ENCODE results near the gene GPX6.

Gene GPX6

DNA sequence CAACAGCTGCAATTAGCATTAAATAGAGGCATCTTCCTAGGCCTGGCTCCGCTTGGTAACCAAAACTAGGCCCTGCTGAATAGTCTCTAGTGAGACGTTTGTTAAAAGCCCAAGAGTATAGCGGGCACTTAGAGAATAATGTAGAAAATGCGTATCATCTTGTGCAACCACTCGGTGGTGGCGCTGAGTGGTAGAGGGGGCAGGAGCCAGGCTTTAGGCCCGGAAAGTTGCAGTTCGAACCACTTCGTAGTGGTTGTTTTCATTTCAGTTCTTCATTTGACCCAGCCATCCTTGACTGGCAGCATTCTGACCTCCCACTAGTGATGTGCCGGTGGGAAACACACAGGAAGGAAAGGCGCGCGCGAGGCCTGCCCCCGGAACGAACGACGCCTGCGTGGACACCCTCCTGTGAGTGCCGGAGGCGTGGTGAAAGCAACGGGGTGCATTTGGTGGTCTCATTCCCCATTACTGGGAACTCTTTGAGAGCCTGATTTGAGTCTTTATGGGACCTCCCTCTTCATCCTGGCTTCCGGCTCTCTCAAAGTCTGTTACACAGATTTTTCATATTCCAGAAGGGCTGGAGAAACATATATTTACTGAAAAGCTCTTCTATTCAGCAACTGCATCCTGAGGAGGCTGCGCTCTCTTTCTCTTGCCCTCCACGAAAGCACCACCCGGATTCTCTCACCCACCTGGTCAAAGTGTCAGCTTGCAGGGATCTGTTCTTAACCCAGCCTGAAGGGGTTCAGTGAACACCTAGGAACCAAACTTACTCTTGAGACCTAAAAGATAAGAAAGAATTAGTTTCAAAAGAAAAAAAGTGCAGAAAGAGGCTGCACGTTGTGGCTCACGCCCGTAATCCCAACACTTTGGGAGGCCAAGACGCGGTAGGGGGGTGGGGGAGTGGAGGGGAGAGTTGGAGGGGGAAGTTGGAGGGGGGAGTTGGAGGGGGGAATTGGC, 28.3 kb upstream of the GPX6 start:
- no peak for DNase-seq (ENCODE audit: low spot score)
- Histone ChIP-seq H3K36me3 (ENCODE audit: low read depth) (no peaks in the 10 kb centered on the region), H3K9me3 (ENCODE audit: severe bottlenecking) (no peaks in the 10 kb centered on the region), H3K27ac (ENCODE audit: poor library complexity, severe bottlenecking) (no peak overlapping the region), H3K4me1 (ENCODE audit: insufficient read depth, poor library complexity, severe bottlenecking) (no peaks in the 10 kb centered on the region), H3K4me3 (ENCODE audit: severe bottlenecking) (no peak overlapping the region), H3K27me3 (ENCODE audit: insufficient read depth, poor library complexity, severe bottlenecking) (peaks cover 19% of the 10 kb centered on the region)
- TF ChIP-seq, protein P1, sequence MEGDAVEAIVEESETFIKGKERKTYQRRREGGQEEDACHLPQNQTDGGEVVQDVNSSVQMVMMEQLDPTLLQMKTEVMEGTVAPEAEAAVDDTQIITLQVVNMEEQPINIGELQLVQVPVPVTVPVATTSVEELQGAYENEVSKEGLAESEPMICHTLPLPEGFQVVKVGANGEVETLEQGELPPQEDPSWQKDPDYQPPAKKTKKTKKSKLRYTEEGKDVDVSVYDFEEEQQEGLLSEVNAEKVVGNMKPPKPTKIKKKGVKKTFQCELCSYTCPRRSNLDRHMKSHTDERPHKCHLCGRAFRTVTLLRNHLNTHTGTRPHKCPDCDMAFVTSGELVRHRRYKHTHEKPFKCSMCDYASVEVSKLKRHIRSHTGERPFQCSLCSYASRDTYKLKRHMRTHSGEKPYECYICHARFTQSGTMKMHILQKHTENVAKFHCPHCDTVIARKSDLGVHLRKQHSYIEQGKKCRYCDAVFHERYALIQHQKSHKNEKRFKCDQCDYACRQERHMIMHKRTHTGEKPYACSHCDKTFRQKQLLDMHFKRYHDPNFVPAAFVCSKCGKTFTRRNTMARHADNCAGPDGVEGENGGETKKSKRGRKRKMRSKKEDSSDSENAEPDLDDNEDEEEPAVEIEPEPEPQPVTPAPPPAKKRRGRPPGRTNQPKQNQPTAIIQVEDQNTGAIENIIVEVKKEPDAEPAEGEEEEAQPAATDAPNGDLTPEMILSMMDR (IDR thresholded peaks at IDR 0.05; ENCODE audit: poor library complexity, severe bottlenecking): no peak
- ATAC-seq (ENCODE audit: low read depth): no peak

DNA sequence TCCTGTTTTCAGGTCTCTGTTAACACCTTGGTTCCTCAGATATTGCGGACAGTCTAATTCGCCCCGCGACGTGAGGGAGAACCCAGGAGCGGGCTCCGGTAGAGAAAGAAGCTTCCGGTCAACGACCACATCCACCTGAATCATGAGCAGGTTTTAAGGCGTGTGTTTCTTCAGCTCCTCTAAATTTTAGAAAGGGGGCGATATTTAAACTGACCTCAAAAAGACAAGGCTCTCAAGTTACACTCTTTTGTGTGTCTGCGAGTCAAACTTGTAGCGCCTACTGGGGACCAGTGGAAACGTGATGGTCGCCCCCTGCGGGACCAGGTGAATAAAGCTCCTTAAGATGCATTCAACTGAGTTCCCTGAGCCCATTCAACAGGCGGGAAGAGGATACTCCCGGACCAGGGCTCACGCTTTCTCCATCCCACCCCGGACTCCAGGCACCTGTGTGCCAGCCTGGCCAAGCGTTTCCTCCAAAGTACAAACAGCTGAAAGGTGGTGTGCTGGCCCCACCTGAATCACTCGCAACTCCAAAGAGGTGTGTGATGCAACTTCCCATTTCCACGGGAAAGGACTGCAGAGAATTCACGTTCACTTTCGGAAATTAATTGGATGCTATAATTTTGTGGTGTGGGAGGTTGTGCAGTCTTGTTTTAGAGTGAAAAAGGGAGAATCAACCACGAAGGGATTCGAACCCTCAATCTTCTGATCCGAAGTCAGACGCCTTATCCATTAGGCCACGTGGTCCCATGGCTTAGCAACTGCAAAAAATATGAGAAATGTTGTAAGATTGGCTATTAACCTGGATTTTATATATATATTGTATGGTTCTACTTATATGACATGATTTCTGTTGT, 27.1 kb upstream of the GPX6 start:
- peak; percentile 93 for ATAC-seq (ENCODE audit: low read depth)
- no peaks in the 10 kb centered on the region for H3K9me3 ChIP-seq (ENCODE audit: severe bottlenecking)
- peak overlapping the region; percentile 37 for H3K27ac ChIP-seq (ENCODE audit: poor library complexity, severe bottlenecking)
- no peaks in the 10 kb centered on the region for H3K36me3 ChIP-seq (ENCODE audit: low read depth)
- TF ChIP-seq, protein P1 (IDR thresholded peaks at IDR 0.05; ENCODE audit: poor library complexity, severe bottlenecking): peak; percentile 88
- peak; percentile 77 for DNase-seq (ENCODE audit: low spot score)
- peaks cover 16% of the 10 kb centered on the region for H3K27me3 ChIP-seq (ENCODE audit: insufficient read depth, poor library complexity, severe bottlenecking)
- H3K4me1 ChIP-seq (ENCODE audit: insufficient read depth, poor library complexity, severe bottlenecking): no peaks in the 10 kb centered on the region
- H3K4me3 ChIP-seq (ENCODE audit: severe bottlenecking): peak overlapping the region; percentile 37

DNA sequence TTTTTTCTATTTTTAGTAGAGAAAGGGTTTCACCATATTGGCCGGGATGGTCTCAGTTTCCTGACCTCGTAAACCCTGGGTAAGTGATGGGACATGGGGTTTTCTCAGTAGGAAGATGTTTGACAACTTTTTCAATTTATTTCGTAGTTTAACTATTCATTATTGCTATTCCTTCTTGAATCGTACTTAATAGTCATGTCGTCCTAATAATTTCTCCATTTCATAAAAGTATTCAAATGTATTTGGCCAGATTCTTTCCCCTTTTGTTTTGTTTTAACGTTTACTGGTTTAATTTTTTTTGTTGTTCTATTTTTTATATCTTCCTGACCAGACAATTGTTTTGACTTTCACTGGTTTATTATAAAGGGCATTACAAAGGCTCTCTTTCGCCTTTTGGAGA, 26.4 kb upstream of the GPX6 start:
- Histone ChIP-seq H3K27me3 (ENCODE audit: insufficient read depth, poor library complexity, severe bottlenecking) (peaks cover 14% of the 10 kb centered on the region), H3K36me3 (ENCODE audit: low read depth) (no peaks in the 10 kb centered on the region), H3K4me3 (ENCODE audit: severe bottlenecking) (peak overlapping the region; percentile 37), H3K9me3 (ENCODE audit: severe bottlenecking) (no peaks in the 10 kb centered on the region), H3K27ac (ENCODE audit: poor library complexity, severe bottlenecking) (peak overlapping the region; percentile 37), H3K4me1 (ENCODE audit: insufficient read depth, poor library complexity, severe bottlenecking) (no peaks in the 10 kb centered on the region)
- TF ChIP-seq, protein P1 (IDR thresholded peaks at IDR 0.05; ENCODE audit: poor library complexity, severe bottlenecking): no peak
- no peak for DNase-seq (ENCODE audit: low spot score)
- no peak for ATAC-seq (ENCODE audit: low read depth)

DNA sequence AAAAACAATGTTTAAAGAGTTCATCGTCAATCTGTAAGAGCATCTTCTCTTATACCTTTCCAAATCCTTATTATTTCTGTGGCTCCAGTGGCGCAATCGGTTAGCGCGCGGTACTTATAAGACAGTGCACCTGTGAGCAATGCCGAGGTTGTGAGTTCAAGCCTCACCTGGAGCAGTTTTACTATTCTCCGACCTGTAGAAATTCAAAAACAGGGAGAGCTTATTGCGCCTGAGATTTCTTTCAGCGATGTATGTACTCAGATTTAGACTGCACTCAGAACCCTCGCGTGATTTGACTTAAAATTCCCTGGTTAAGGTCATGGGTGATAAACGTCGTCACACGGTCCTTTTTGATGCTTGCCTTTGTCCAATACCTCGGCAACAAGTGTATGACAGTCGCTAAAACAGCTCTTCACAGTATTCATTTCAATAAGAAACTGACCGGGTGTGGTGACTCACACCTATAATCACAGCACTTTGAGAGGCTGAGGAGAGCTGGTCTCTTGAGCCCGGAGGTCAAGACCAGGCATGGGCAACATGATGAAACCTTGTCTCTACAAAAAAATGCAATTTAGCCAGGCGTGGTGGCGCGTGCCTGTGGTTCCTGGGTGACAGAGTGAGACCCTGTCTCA, 22.0 kb upstream of the GPX6 start:
- no peaks in the 10 kb centered on the region for H3K4me1 ChIP-seq (ENCODE audit: insufficient read depth, poor library complexity, severe bottlenecking)
- no peaks in the 10 kb centered on the region for H3K36me3 ChIP-seq (ENCODE audit: low read depth)
- no peak for DNase-seq (ENCODE audit: low spot score)
- H3K9me3 ChIP-seq (ENCODE audit: severe bottlenecking): no peaks in the 10 kb centered on the region
- peak; percentile 49; the same call in 2 of the 3 replicates for ATAC-seq (ENCODE audit: low read depth)
- no peak overlapping the region for H3K27ac ChIP-seq (ENCODE audit: poor library complexity, severe bottlenecking)
- TF ChIP-seq, protein P1 (IDR thresholded peaks at IDR 0.05; ENCODE audit: poor library complexity, severe bottlenecking): no peak
- H3K4me3 ChIP-seq (ENCODE audit: severe bottlenecking): peak overlapping the region; percentile 24
- no peaks in the 10 kb centered on the region for H3K27me3 ChIP-seq (ENCODE audit: insufficient read depth, poor library complexity, severe bottlenecking)

All from RWPE2 (cell line).